ENCODE measurements around the gene ZEB1.

DNA sequence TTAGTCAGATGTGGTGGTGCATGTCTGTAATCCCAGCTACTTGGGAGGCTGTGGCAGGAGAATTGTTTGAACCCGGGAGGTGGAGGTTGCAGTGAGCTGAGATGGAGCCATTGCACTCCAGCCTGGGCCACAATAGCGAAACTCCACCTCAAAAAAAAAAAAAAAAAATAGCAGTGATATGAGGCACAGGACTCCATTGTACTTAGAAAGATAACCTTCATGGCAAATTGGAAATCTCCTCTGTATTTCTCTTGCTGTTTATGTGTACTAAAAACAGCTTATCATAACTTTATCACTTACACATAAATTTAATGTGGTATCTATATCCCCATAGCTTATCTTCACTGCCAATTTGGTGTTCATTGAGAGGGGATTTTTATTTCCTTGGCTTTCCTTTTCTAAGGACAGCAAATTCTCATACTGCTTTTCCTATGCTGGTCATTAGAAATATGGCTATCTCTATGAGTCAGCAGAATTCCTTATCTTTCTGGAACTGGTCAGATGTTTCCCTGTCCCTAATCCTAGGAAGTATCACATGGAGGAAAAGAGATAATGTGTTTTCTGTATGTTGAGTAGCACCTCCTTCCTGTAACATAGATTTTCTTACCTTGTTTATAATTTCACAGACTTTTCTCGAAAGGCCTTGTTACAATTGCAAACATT is 40.6 kb upstream of the ZEB1 start:
- TF ChIP-seq, protein P1, sequence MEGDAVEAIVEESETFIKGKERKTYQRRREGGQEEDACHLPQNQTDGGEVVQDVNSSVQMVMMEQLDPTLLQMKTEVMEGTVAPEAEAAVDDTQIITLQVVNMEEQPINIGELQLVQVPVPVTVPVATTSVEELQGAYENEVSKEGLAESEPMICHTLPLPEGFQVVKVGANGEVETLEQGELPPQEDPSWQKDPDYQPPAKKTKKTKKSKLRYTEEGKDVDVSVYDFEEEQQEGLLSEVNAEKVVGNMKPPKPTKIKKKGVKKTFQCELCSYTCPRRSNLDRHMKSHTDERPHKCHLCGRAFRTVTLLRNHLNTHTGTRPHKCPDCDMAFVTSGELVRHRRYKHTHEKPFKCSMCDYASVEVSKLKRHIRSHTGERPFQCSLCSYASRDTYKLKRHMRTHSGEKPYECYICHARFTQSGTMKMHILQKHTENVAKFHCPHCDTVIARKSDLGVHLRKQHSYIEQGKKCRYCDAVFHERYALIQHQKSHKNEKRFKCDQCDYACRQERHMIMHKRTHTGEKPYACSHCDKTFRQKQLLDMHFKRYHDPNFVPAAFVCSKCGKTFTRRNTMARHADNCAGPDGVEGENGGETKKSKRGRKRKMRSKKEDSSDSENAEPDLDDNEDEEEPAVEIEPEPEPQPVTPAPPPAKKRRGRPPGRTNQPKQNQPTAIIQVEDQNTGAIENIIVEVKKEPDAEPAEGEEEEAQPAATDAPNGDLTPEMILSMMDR (conservative IDR thresholded peaks at IDR 0.05 in 1 of 2, IDR thresholded peaks at IDR 0.05 in 1 of 2; ENCODE audit: low read depth in 1 of 2, low read length in 2 of 2): no peak
- no peak for TF ChIP-seq EZH2 (IDR thresholded peaks at IDR 0.05; ENCODE audit: low read length, missing control alignments)

Measured in fibroblast of lung (primary cell).